Activated CD8-positive, alpha-beta memory T cell treated with anti-CD3 and anti-CD28 coated beads, Interleukin-2, amount 10 ng/mL, durations not matched to agents 7 days and 5 days (primary cell): ENCODE data around the gene MAGEH1. TPM values are rescaled to one million over a fixed set of nuclear protein-coding genes. Genes with fewer than 3 reads are reported as not detected.
A peak's percentile ranks its signal among the peaks of the same experiment; 100 is the strongest.

ENCODE experiments used
- ATAC-seq: fragments of 150-1000 bp; cut with Tn5 transposase; one replicate; pipeline ENCODE4 v1.10.0; 2021; ENCODE audit warnings: moderate library complexity
- CTCF ChIA-PET: fragments of 350-600 bp; sonication (Branson Sonifier 250); formaldehyde crosslinking; loops from one replicate; lab custom pipeline; 2021; ENCODE audit warnings: antibody characterized with exemption; lab: Charles Lee
- DNase-seq: peaks from one replicate; pipeline ENCODE4 v3.0.0-alpha.2; 2020
- H3K27ac Mint-ChIP-seq: one replicate; pipeline ENCODE4 v1.8.0; 2021; ENCODE audit warnings: mild to moderate bottlenecking, mixed read lengths
- H3K27me3 Mint-ChIP-seq: one replicate; pipeline ENCODE4 v1.8.0; 2021; ENCODE audit warnings: mixed read lengths
- H3K36me3 Mint-ChIP-seq: one replicate; pipeline ENCODE4 v1.8.0; 2021; ENCODE audit warnings: mild to moderate bottlenecking, mixed read lengths
- H3K4me1 Mint-ChIP-seq: one replicate; pipeline ENCODE4 v1.8.0; 2021; ENCODE audit warnings: mixed read lengths
- H3K4me3 Mint-ChIP-seq: one replicate; pipeline ENCODE4 v1.8.0; 2021; ENCODE audit warnings: mild to moderate bottlenecking, moderate library complexity, mixed read lengths
- H3K9me3 Mint-ChIP-seq: one replicate; pipeline ENCODE4 v1.8.0; 2022; ENCODE audit warnings: low read depth, mixed read lengths
- microRNA-seq: library from miRNA; unstranded; fragments of <30 nt; microRNA quantifications from one replicate; pipeline ENCODE4 v1.2.0, GENCODE V29; 2022
- total RNA-seq, 2 experiments: library from RNA; stranded (reverse); gene quantifications; one replicate each; pipeline ENCODE4 v1.2.3, GENCODE V29; 2021

Gene MAGEH1
- total RNA-seq, 2 experiments from 2014 or later: 14.6 to 17.9 TPM

DNA sequence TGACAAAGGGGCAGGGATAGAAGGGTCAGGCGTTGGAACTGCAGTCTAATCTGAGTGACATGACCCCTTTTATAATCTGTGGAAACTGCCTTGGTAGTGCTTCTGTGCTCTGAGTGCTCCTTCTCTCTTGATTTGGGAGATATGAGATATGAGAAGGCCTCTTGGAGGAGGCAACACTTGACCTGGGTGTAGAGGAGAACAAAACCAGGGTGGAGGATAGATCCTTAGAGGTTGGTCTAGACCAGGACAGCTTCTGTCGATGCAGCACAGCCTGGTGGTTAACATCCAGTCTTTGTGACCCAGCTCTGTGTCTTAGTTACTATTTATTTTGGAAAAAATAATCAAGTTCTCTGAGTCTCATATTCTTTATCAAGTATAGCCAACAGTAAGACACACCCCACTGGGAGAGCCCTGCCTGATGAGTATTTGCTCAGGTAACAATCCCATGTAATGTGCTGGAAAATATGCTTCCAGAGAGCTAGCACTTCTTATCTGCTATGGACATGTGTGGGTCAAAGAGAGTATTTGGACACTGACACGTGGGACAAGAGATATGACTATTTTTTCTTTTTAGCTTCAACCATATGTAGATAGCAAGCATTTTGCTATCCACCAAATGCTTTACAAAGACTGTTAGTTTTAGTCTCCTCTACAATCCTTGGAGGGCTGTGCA, 28.6 kb downstream of the MAGEH1 start:
- H3K36me3 Mint-ChIP-seq: no peaks in the 10 kb centered on the region
- CTCF ChIA-PET: no interaction called here
- H3K4me1 Mint-ChIP-seq: no peaks in the 10 kb centered on the region
- H3K27ac Mint-ChIP-seq: no peak overlapping the region
- no peaks in the 10 kb centered on the region for H3K27me3 Mint-ChIP-seq
- no peak for ATAC-seq
- H3K9me3 Mint-ChIP-seq: no peaks in the 10 kb centered on the region
- DNase-seq: no peak
- no peak overlapping the region for H3K4me3 Mint-ChIP-seq

DNA sequence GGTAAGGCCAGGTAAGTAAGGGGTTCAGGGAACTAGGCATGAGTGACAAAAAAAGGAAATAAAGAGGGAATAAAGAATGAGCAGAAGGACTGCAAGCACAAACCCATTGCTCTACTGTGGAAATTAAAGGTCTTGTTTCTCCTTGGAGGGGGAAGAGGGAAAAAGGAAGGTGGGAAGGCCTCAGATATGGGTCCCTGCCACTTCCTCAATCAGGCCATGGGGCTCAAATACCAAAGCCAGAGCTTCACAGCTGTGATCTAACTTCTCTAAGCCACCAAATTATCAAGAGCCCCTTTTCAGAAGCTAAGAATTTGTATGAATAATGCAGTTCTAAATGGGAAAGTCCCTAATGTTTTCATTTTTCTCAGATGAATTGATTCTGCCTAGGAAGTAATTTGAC, 33.0 kb downstream of the MAGEH1 start:
- Mint-ChIP-seq H3K36me3 (no peaks in the 10 kb centered on the region), H3K9me3 (no peaks in the 10 kb centered on the region), H3K27ac (peak overlapping the region; percentile 37), H3K4me1 (peaks cover 2% of the 10 kb centered on the region), H3K4me3 (no peak overlapping the region), H3K27me3 (no peaks in the 10 kb centered on the region)
- CTCF ChIA-PET: no interaction called here
- ATAC-seq: no peak
- no peak for DNase-seq

DNA sequence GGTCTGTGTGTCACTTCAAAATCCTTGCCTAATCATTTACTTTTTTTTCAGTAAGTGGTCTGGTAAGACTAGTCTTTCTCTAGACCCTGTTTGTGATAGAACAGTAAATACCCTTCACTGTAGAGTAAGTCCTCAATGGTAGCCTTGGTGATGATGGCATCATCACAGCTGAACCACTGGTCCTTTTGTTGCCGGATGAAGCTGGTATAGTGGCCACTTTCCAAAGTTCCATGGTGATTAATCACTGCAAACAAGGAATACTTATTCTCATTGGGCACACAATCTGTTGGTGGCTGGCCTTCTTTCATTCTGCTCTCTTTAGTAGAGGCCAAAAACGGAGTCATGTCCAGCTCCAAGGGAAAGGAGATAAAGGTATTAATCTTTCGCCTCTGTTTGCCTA, 34.8 kb downstream of the MAGEH1 start:
- H3K4me1 Mint-ChIP-seq: peaks cover 2% of the 10 kb centered on the region
- no peaks in the 10 kb centered on the region for H3K27me3 Mint-ChIP-seq
- H3K9me3 Mint-ChIP-seq: no peaks in the 10 kb centered on the region
- H3K36me3 Mint-ChIP-seq: no peaks in the 10 kb centered on the region
- ATAC-seq (no peak), DNase-seq (no peak)
- no peak overlapping the region for H3K4me3 Mint-ChIP-seq
- no peak overlapping the region for H3K27ac Mint-ChIP-seq
- CTCF ChIA-PET: no interaction called here

DNA sequence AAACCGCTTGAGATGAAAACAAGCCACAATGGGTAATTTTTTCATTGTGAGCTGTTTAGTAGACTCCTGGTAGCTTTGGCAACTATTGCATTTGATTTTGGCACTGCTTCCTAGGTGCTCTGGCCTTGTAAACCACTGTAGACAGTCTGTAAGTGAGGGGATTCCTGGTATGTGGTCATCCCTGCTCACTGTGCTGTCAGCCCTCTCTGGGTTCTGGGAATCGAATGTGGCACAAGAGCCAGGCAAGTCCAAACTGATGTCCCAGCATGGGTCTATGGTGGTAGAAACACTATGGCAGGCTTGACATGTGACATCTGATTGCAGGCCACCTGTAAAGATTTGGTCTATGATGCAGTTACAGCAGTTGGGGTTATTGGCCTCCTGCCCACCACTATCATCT, 35.2 kb downstream of the MAGEH1 start:
- Mint-ChIP-seq H3K27me3 (no peaks in the 10 kb centered on the region), H3K27ac (no peak overlapping the region), H3K36me3 (no peaks in the 10 kb centered on the region), H3K4me3 (no peak overlapping the region), H3K9me3 (no peaks in the 10 kb centered on the region), H3K4me1 (peaks cover 3% of the 10 kb centered on the region)
- ATAC-seq (no peak), DNase-seq (no peak)
- CTCF ChIA-PET: no interaction called here

DNA sequence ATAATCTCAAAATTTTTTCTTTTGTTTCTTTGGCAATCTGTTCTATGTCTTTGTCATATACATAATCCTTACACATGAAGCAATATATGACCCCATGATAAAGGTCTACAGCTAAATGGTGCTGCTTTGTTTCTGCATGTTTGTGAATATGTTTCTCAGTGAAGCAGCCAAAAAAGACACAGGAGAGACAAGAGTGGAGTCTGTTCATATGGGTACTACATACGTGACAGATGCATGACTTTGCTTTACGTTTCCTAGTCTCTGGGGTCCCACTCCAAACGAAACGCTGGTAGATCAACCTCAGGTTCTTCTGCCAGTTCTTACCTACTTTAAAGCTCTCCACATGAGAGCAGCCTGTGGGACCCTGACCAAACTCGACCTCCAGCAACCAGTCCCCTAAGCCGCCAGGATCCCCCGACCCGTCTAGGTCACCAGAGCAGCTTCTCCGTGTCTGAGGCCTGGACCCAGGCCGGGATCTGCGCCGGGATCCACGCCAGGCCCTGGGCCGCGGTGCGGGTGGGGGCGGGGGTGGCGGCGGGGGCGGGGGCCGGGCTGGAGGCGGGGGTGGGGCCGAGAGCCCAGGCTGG, 36.2 kb downstream of the MAGEH1 start:
- Mint-ChIP-seq H3K27me3 (no peaks in the 10 kb centered on the region), H3K4me1 (peaks cover 5% of the 10 kb centered on the region), H3K36me3 (no peaks in the 10 kb centered on the region), H3K9me3 (no peaks in the 10 kb centered on the region), H3K4me3 (peak overlapping the region; percentile 62), H3K27ac (peak overlapping the region; percentile 93)
- DNase-seq (no peak), ATAC-seq (no peak)
- CTCF ChIA-PET: interaction anchor here (0.9 to 1.6 kb wide), 3 partner anchors 36 to 420 kb away, joined by 3 to 7 read pairs (median 6); partner anchors contain the start of genes MAGEH1 and RRAGB

DNA sequence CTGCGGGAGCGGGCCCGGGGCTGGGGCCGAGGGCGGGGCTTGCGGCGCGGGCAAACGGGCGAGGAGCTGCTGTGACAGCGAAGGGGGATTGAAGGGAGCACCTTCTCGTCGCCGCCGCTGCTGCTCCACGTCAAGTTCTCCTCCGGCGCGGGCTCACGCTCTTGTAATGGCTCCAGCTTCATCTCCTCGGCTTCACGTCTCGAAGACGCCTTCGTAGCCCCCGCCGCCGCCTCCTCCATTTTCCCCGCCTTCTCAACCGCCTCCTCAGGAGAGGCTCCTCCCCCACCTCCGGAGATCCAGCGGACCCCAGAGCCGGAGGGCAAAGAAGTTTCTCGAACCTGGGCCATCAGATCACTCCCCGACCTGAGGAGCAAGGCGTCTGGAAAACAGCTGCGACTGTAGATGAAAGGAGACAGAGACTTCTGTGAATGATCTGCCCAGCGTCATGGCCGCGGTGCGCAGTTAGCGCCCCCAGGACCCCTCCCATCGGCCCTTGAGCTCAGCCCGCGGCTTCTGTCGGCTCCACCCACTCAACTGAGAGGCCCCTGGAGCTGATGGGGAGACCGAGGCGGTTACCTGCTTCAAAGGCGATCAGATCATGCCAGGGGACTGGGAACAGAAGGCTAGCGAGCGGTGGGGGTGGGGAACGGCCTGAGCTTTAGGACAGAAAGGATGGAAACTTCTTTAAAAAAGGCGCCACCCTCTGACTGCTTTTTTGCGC, 36.8 kb downstream of the MAGEH1 start:
- ATAC-seq (peak; percentile 79), DNase-seq (peak; percentile 75)
- CTCF ChIA-PET: interaction anchor here (0.7 to 1.6 kb wide), 5 partner anchors 37 to 760 kb away, joined by 3 to 7 read pairs (median 3); partner anchors contain the start of genes MAGEH1 and RRAGB
- Mint-ChIP-seq H3K27ac (peak overlapping the region; percentile 93), H3K27me3 (no peaks in the 10 kb centered on the region), H3K36me3 (no peaks in the 10 kb centered on the region), H3K4me1 (peaks cover 5% of the 10 kb centered on the region), H3K9me3 (no peaks in the 10 kb centered on the region), H3K4me3 (peak overlapping the region; percentile 85)

DNA sequence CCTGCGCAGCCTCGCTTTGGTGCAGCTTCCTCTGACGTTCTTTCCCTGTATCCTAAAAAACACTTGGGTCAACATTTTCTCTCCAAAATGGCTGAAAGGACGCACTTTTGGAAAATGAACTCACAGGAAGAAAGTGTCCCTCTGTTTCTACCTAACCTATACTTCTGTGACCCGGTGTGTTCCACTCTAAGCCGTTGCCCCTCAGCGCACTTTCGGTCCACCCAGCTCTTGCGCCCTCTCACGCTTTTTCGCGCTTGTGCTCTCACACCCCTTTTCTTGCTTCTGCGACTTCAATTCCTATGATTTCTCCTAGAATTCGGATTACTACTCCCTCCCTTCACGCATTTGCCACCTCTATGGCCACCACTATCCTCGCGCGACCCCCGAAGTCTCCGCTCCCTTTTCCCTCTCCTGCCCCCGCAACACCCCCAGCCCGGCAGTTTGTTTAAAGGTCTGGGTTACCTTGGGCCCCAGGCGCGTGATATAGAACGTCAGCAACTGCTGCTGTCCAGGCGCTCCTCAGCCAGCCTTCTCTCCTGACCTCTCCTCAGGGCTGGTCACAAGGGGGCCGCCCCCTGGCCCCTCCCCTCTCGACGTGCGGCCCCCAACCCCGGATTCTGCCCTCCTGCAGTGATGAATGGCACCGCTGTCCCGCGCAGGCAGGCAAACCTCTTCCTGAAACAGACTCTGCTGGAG, 37.5 kb downstream of the MAGEH1 start, which contains the start of gene USP51:
TSS of gene USP51 (minus strand) at position 535 of the 696 bp plus-strand sequence. CDS start 909 bp downstream, outside the sequence.
- peaks cover 5% of the 10 kb centered on the region for H3K4me1 Mint-ChIP-seq
- H3K27me3 Mint-ChIP-seq: no peaks in the 10 kb centered on the region
- peak; percentile 41 for DNase-seq
- no peaks in the 10 kb centered on the region for H3K9me3 Mint-ChIP-seq
- peak within 1 kb of the TSS; percentile 85 for H3K4me3 Mint-ChIP-seq
- H3K27ac Mint-ChIP-seq: peak within 1 kb of the TSS; percentile 93
- CTCF ChIA-PET: interaction anchor here (0.7 to 1.6 kb wide), 4 partner anchors 38 to 759 kb away, joined by 3 to 6 read pairs (median 3); partner anchors contain the start of genes MAGEH1 and RRAGB
- no peaks in the 10 kb centered on the region for H3K36me3 Mint-ChIP-seq
- peak; percentile 61 for ATAC-seq

DNA sequence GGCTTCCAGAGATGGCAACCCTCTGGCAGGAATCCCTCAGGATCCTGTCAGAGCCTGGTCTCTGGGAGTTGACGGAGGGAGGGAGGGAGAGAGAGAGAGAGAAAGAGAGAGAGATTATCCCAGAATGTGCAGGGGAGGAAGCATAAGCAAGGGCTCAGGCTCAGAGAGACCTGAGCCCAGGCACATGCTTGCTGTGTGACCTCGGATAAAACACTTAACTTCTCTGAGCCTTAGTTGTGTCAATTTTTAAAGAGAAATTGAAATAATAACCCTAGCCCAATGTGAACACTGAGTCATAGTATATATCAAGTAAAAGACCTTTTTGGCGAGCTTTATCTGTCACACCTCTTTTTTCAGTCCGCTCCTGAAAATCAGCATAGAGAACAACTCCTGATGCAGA, 38.2 kb downstream of the MAGEH1 start:
- H3K9me3 Mint-ChIP-seq: no peaks in the 10 kb centered on the region
- DNase-seq (no peak), ATAC-seq (no peak)
- H3K4me3 Mint-ChIP-seq: no peak overlapping the region
- H3K36me3 Mint-ChIP-seq: no peaks in the 10 kb centered on the region
- CTCF ChIA-PET: interaction anchor here (1.1 kb wide), 1 partner anchor 228 kb away, joined by 3 read pairs; the partner anchor contains the start of gene RRAGB
- no peak overlapping the region for H3K27ac Mint-ChIP-seq
- H3K27me3 Mint-ChIP-seq: no peaks in the 10 kb centered on the region
- H3K4me1 Mint-ChIP-seq: peaks cover 5% of the 10 kb centered on the region

DNA sequence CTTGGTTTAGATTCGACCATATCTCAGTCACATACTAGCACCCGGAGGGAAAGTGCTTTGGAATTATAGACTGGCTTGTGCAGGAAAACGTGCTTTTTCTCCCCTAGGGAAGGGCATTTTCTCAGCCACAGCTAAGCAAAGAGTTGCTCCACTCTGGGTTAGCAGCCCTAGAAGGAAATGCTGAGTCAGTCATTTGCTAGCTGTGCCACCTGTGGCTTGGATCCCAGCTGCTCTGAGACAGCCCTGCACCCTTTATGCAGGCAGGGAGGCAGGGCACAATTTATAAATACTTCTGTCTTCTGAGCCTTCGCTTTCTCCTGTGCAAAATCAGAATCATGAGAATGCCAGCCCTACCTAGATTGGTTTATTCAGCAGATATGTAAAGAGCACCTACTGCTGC, 39.0 kb downstream of the MAGEH1 start:
- CTCF ChIA-PET: interaction anchor here (1.1 kb wide), 1 partner anchor 227 kb away, joined by 3 read pairs; the partner anchor contains the start of gene RRAGB

More for the DNA sequence above, 39.0 kb downstream of the MAGEH1 start:
- Mint-ChIP-seq H3K9me3 (no peaks in the 10 kb centered on the region), H3K27ac (no peak overlapping the region), H3K27me3 (no peaks in the 10 kb centered on the region), H3K36me3 (no peaks in the 10 kb centered on the region), H3K4me1 (peaks cover 5% of the 10 kb centered on the region), H3K4me3 (no peak overlapping the region)
- no peak for DNase-seq
- ATAC-seq: no peak

Small RNAs within 50 kb of the gene (microRNA-seq; reads per million reads assigned to microRNA genes)
- not detected for gene MIR4536-1
- not detected for gene MIR4536-2

Other genes with a start within 250 kb of the MAGEH1 start
- gene PAGE5, start 231.8 kb upstream of the MAGEH1 start, total RNA-seq: under 1 TPM in 1 of 2 experiments, not detected in 1; 0.47 TPM
- gene PAGE3, start 187.2 kb upstream of the MAGEH1 start, total RNA-seq: not detected
- under 1 TPM; 0.82 to 0.88 TPM for gene USP51, start 37.7 kb downstream of the MAGEH1 start, total RNA-seq
- gene FOXR2, start 171.3 kb downstream of the MAGEH1 start, total RNA-seq: not detected